Nasal cavity respiratory epithelium epithelial cell of viscerocranial mucosa (primary cell): ENCODE measurements around the gene SPANXN2. TPM values are rescaled to one million over a fixed set of nuclear protein-coding genes. Genes with fewer than 3 reads are reported as not detected.

Experiments used
- total RNA-seq: library from RNA; depleted of rRNA; stranded (reverse); fragments of >200 nt; gene quantifications from 2 replicates; pipeline ENCODE4 v1.2.3, GENCODE V29; 2014

Gene SPANXN2, protein sequence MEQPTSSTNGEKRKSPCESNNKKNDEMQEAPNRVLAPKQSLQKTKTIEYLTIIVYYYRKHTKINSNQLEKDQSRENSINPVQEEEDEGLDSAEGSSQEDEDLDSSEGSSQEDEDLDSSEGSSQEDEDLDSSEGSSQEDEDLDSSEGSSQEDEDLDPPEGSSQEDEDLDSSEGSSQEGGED
- not detected in 2 replicates for total RNA-seq

DNA sequence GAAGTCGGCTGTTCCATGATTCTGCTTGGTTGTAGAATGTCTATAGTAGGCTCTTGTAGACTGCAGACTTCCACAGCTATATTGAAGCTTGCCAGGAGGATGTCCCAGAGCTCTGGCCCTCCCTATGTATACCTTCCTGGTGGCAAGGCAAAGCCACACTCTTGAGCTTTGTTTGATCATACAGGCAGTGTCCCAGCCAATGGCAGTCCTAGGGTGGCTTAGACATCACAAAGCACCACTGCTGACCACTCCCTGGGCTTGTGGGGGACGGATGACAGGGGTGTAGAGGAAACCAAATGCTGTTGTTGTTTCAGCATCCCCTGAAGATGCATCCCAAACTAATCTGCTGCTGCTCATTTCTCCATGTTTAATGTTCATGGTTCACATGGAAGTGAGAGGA lies at the start of gene SPANXN2:
Gene SPANXN2 (minus strand): TSS at position 101 of the 400 bp plus-strand sequence. CDS start 84 bp downstream, at position 17.

Other genes with a start within 250 kb of the SPANXN2 start
- not detected in 2 replicates for gene SPANXN3, start 203.3 kb downstream of the SPANXN2 start, total RNA-seq
- under 0.01 TPM in 1 of 2 replicates, not detected in the other for gene SLITRK4, start 84.7 kb downstream of the SPANXN2 start, total RNA-seq
- gene UBE2NL, start 163.3 kb upstream of the SPANXN2 start, total RNA-seq = not detected in 2 replicates